Lower leg skin (tissue), 3 donors: ENCODE measurements around the gene FFAR3.

Experiments used
- CTCF ChIP-seq, 3 donors: fragments of 450-650 bp; IDR thresholded peaks; one replicate each; pipeline ENCODE4 v1.5.1; 2016; ENCODE audit warnings: antibody characterized with exemption in 3 of 3, mild to moderate bottlenecking in 3 of 3, moderate library complexity in 2 of 3
- POLR2A ChIP-seq, 2 donors: fragments of 450-650 bp; IDR thresholded peaks; one replicate each; pipeline ENCODE4 v1.6.1; 2016 to 2017; ENCODE audit warnings: antibody characterized with exemption in 2 of 2, mild to moderate bottlenecking in 1 of 2, moderate library complexity in 1 of 2

GRCh38 chr19:35378356-35378755, 20.1 kb downstream of the FFAR3 start:
- no peak for TF ChIP-seq CTCF (IDR thresholded peaks at IDR 0.05)
- TF ChIP-seq POLR2A (IDR thresholded peaks at IDR 0.05) = no peak
